NCI-H128 (cell line): ENCODE measurements around the gene PSMB4.
A peak's percentile ranks its signal among the peaks of the same experiment; 100 is the strongest.
"Not testable (repeated sequence)": the region's sequence is repeated elsewhere in the genome, so short reads cannot be mapped to it uniquely, and the experiment has no call there.

Experiments
- DNase-seq: peaks from one replicate; lab custom pipeline; 2025; ENCODE audit not compliant: unreplicated experiment; lab: John Stamatoyannopoulos, UW

Gene PSMB4

GRCh38 chr1:151399324-151400171, at the start of gene PSMB4:
PSMB4 (plus strand) TSS chr1:151399573; CDS start chr1:151399588, 15 bp downstream.
- peak; percentile 89 for DNase-seq

DNA sequence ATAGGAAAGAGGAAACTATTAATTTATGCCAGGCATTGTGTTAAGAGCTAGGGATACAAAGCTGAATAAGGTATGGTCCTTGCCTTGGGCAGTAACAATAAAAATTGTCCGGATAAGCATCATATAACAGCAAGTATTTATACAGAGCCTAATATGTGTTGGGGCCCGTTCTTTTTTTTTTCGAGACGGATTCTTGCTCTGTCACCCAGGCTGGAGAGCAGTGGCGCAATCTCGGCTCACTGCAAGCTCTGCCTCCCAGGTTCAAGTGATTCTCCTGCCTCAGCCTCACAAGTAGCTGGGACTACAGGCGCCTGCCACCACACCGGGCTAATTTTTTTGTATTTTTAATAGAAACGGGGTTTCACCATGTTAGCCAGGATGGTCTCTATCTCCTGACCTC, 49.0 kb upstream of the PSMB4 start:
- DNase-seq, result not testable (repeated sequence)

DNA sequence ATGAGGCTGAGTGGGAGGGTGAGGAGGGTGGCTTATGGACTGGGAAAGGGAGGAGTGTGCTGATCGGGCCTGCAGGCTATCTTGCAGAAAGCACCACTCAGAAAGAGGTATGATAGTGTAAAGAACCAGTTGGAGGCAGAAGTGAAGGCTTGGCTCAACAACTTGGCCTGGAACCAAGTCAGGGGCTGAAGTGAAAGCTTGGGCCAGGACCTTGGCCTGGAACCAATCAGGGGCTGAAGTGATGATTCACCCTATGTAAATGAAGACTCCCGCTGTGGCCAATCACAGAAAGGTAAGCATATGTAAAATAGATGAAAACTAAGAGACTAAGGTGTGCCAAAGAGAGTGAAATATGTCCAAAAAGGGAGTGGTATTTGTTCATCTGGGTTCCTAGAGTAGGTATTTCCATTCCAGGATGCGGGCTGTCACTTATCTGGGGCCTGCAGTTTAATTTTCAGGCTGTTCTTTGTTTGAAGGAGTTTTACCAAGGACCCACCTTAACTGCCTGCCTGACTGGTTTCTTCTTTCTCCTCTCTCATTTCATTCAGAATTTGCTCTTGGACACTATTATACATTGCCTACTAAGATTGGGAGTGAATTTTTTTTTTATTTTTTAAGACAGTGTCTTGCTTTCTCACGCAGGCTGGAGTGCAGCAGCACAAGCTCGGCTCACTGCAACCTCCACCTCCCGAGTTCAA, 47.2 kb upstream of the PSMB4 start:
- DNase-seq, result no peak

DNA sequence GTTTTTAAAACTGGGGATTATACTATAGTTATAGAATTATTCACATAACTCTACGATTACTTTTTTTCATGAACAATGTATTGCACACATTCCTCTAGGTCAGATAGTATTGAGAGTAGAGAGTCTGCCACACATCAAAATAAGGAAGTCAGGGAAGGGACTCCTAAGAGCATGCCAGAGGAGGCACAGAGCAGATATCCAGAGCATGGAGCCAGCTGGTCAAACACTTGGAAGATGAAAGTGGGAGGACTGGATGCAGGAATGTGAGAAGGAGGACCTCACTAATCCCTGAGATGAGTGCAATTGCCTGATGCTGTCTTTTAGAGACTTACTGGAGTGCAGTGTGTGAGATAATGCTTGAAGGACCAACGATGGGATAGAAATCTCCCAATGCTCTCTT, 42.7 kb upstream of the PSMB4 start:
- DNase-seq, result no peak

DNA sequence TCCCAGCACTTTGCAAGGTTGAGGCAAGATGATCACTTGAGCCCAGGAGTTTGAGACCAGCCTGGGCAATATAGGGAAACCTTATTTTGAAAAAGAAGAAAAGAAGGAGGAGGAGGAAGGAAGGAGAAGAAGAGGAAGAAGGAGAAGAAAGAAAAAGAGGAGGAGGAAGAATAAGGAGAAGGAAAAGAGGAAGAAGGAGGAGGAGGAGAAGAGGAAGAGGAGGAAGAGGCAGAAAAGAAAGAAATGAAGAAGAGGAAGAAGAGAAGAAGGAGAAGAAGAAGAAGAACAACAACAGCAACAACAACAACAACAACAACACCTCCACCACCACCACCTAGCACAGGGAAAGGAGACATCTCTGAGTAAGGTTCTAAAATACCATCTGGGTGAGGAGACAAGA, 37.5 kb upstream of the PSMB4 start:
- no peak for DNase-seq

DNA sequence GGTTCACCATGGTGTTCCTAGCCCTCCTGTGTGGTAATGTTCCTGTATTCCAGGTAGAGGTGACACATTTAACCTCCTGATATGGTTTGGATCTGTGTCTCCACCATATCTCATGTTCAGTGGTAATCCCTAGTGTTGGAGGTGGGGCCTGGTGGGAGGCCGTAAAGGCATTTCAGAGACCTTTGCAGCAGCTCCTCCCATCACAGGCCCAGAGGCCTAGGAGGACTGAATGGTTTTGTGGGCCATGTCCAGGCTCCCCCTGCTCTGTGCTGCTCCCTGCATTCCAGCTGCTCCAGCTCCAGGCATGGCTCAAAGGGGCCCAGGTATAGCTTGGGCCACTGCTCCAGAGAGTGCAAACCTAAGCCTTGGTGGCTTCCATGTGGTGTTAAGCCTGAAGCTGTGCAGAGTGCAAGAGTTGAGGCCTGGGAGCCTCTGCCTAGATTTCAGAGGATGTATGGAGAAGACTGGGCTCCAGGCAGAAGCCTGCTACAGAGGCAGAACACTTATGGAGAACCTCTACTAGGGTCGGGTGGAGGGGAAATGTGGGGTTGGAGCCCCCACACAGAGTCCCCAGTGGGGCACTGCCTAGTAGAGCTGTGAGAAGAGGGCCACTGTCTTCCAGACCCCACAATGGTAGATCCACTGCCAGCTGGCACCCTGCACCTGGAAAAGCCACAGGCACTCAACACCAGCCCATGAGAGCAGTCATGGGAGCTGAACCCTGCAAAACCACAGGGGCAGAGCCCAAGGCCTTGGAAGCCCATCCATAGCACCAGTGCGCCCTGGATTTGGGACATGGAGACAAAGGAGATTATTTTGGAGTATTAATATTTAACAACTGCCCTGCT, 36.8 kb upstream of the PSMB4 start:
- DNase-seq, result no peak

- DNase-seq, result no peak
These were observed 34.4 kb upstream of the PSMB4 start for GRCh38 chr1:151364996-151365395.

GRCh38 chr1:151367658-151368392, 31.5 kb upstream of the PSMB4 start:
- no peak for DNase-seq

DNA sequence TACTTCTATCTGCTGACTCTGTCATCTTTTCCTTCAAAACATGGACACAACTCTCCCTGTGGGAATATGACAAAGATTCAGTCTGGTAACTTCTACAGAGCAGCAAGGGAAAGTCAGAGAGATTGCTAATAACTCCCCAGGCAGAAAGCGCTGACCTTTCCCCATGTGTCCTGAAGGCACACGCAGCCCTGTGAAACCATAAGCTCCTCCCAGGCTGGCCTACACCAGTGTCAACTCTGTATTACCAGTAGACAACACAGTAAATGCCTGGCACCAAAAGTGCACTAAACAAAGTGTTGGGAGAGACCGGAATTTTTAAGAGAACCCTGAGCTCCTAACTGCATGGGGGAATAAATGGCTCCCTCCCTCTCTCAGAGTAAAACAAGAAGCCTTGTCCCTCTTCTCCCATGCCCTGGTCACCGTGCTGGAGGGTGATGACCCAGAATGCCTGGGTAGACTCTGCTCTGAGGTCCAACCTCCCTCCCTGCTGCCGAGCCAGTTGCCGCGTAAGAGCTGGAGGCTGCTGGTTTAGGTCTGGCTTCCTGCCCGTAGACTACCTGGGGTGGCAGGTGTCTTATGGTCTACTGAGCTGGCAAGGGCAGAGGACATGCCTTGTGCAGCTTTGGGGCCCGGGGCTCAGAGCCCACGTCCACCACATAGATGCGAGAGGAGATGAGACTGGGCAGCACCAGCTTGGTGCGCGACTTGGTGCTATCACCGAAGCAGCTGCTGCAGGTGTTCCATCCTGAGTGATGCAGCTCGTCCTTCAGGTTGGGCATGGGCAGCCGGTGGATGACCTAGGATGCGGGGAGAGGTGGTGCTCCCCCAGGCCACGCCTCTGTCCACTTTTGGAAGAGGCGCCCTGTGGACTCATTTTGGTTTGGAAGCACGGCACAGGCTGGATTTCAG, 30.7 kb upstream of the PSMB4 start:
- no peak for DNase-seq

- no peak for DNase-seq
These were observed 30.1 kb upstream of the PSMB4 start for GRCh38 chr1:151369302-151369610.

DNA sequence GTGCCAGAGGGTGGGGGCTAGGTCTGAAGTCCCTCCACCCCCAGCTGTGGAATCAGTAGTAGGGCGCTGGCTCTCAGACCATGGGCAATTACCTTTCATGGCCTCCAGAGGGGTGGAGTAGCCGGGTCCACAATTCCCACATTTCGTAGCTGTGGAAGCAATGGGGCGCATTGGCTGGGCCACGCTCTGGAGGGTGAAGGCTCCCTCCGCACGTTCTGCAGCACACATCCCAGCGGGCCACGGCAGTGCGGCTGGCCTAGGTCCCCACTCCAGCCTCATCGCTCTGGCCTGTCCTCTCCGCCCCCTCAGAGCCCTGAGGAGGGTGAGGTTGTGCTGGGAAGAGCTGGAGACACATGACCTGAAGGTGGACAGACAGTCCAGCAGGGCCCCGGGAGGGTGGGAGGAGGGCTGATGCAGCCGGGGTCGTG, 29.7 kb upstream of the PSMB4 start:
- no peak for DNase-seq

DNA sequence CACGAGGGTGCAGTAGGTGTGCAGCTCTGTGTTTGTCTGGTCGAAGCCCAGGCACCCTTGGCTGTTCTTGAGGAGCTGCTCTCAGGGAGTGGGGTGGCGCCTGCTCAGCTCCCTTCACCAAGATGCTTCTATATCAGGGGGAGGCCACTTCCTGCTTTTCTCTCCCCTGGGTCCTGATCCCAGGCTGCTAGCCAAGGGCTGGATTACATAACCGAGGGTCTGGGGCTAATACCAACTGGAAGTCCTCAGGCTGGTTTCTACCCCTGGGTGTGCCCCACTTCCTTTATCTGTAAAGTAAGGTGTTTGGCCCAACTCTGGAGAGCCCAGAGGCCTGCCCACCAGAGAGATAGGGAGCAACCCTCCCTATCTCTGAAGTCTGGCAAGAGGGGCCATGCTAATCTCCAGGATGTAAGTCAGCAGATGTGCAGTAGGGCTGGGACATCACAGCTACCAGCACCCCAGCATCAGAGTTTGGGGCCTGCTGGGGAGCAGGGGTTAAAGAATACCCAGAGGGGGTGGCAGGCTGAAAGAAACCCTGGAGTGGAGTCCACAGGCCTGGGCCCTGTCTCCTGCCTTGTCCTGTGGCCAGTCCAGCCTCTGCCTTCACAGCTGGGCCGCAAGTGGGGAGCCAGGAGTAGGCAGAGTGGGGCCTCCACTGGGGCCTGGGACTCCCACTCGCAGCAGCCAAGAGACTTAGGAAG, 29.0 kb upstream of the PSMB4 start:
- DNase-seq, result no peak

DNA sequence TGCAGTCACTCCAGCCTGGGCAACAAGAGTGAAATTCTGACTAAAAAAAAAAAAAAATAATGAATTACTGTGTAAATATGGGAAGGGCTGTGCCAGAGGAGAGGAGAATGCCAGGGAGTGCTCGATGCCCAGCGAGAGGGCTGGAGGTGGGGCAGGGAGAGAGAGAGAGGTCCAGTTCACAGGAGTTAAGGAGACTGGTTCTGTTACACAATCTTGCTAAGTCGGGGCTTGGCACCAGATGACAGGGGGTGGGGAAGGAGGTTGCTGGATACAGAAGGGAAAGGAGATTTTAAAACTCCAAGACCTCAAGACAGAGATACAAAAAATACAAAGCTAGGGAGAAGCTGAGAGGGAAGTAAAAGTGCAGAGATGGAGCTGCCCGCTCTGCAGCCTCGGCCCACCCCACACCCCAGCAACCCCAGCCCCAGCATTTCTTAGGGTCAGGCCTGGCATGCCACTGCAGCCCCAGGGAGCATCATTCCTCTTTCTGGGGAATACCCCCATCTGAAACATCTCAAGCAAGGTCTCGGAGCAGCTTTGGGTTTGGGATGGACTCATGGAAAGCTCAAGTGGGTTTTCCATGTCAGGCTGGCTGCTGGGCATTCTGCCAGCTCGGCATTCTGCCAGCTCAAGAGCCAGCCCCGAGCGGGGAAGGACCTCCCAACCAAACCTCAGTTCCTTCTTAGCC, 27.9 kb upstream of the PSMB4 start:
- peak; percentile 70 for DNase-seq

GRCh38 chr1:151372058-151372934, 27.1 kb upstream of the PSMB4 start, which contains the start of gene SELENBP1:
SELENBP1 (minus strand) TSS chr1:151372705; CDS start chr1:151372641, 64 bp downstream.
- DNase-seq, result peak; percentile 50

- DNase-seq, result no peak
These were observed 26.2 kb upstream of the PSMB4 start for GRCh38 chr1:151373196-151373595.

DNA sequence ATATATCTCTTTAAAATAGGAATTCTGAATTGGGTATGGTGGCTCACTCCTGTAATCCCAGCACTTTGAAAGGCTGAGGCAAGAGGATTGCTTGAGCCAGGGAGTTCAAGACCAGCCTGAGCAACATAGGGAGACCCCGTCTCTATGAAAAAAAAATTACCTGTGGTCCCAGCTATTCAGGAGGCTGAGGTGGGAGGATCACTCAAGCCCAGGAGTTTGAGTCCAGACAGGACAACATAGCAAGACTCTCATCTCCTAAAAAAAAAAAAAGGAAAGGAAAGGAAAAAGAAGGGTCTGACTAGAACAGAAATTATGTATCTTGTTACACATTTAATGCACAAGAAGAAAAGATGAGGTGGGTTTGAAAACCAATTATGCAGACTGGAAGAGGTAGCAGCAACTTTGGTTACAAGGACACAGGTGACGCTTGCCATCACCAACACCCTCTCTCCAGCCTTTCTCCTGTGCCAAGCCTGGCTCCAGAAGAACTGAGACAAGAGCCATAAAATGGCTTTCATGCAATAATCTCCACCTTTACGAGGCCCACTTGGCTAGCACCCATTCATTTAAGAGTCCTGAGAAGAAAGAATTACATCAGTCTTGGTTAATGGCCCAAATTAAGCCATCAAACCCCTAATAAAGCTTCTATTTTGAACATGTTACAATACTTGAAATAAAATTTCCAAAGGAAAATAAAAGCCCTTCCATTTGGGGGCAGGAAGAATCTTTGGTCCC, 22.1 kb upstream of the PSMB4 start:
- DNase-seq, result no peak

DNA sequence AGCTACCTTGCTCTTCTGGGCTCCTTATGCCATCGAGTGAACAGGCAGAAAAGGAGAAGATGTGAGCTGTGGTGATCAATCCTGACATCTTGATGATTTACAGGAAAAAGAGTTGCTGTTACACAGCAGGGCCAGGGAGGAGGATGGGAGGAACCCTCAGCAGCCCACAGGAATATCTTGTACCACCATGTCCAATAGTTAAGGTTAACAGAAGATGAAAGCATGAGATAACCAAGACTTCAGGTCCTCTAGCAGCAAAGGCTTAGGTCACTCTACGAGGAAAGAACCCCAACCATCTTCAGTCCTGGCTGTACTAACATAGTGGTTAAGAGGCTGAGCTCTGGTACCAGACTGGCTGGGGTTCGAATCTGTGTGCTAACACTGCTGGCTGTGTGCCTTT, 14.8 kb upstream of the PSMB4 start:
- no peak for DNase-seq
